GM18498 (cell line): ENCODE data around the gene RNF123.
"Not testable (repeated sequence)": the region's sequence is repeated elsewhere in the genome, so short reads cannot be mapped to it uniquely, and the experiment has no call there.

Experiments used
- ATAC-seq: cut with Tn5 transposase; IDR thresholded peaks from one replicate; pipeline ENCODE4 v1.9.1; 2021; ENCODE audit warnings: mild to moderate bottlenecking, moderate library complexity; ENCODE audit not compliant: unreplicated experiment

The RNF123 gene

DNA sequence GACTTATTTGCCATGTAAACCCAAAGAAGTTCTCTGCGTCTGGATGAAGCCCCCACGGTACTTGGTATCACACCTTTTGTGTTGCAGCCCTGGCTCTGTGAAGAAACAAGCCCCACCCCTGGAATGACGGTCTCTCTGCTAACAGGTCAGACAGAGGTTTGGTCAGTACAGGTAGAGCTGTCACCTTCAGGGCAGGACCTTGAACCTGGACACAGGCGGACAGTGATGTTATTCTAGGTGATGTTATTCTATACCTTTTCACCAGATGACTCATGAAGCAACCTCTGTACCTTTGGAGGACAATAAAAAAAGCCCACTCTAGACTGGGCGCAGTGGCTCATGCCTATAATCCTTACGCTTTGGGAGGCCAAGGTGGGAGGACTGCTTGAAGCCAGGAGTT, 45.4 kb downstream of the RNF123 start:
- no peak for ATAC-seq

DNA sequence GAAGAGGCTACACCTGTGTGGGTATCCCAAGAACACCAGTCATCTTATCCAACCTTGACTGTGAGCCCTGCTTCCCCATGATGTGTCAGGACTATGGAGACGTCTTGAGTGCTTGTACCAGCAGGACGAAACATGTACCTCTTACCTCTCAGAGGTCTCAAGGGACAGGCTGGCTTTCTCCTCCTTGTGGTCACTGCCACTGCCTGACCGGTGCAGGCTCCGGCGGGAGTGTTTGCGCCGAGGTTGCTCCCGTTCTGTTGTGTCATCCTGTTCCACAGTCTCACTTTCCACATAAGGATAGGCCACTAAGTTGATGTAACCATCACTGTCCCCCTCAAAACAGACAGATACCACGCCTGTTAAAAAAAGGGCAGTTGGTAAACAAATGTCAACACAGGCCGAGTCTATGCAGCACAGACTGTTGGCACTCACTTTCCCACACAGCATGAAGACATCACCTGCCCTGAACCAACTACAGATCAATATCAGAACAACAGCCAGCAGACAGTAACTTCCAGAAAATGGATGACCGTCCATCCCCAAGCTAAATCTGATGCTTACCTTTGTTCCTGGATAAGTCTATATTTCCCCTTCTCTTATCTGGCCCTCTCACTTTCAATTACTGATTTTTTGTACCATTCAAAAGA, 48.8 kb downstream of the RNF123 start:
- no peak for ATAC-seq

- no peak for ATAC-seq
These were observed 51.1 kb downstream of the RNF123 start for GRCh38 chr3:49740427-49740826.

- ATAC-seq = no peak
These were observed 56.6 kb downstream of the RNF123 start for GRCh38 chr3:49745986-49746385.

- no peak for ATAC-seq
These were observed 58.6 kb downstream of the RNF123 start for GRCh38 chr3:49747792-49748480.

DNA sequence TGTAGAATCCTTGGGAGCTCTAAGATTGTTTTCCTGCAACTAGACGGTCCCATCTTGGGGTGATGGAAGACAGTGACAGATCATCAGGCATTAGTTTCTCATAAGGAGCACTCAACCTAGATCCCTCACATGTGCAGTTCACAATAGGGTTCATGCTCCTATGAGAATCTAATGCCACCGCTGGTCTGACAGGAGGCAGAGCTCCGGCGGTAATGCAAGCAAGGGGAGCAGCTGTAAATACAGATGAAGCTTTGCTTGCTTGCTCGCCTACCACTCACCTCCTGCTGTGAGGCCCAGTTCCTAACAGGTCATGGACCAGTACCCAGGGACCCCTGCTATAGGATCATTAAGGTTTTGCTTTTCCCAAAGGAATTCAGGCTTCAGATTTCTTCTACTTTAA, 59.5 kb downstream of the RNF123 start:
- not testable (repeated sequence) for ATAC-seq

- ATAC-seq = no peak
These were observed 60.7 kb downstream of the RNF123 start for GRCh38 chr3:49750056-49750455.

GRCh38 chr3:49751501-49751900, 62.1 kb downstream of the RNF123 start:
- no peak for ATAC-seq

DNA sequence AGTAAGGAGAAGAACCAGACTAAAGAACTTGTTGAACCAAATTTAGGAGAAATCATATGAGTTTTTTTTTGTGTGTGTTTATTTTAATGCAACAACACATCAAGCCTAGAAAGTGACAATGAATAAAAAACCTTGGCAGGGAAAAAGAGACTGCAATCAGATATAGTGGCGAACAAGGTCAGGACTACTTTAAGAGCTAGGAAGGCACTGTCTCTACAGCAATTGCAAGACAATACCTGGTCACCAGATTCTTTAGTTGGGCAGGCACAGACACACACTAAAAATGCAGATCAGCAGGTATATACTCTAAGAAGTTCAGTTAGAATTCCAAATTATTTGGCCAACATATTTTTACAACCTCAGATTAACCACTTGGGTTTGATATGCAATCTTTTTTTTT, 65.2 kb downstream of the RNF123 start:
- no peak for ATAC-seq

GRCh38 chr3:49756036-49756435, 66.7 kb downstream of the RNF123 start:
- ATAC-seq = no peak

DNA sequence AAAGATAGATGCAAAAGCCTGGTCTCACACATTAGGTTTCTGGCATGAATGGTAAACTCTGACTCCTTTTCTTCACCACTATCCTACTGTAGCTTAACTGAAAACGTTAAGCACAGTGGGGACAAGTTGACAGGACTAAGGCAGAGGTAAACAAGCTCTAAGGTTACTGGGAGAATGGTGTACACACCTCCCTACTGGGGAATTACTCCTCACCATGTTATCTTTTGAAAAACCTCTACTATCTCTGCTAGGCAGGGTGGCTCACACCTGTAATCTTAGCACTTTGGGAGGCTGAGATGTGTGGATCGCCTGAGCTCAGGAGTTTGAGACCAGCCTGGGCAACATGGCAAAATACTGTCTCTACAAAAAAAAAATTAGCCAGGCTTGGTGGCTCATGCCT, 67.8 kb downstream of the RNF123 start:
- ATAC-seq = no peak

DNA sequence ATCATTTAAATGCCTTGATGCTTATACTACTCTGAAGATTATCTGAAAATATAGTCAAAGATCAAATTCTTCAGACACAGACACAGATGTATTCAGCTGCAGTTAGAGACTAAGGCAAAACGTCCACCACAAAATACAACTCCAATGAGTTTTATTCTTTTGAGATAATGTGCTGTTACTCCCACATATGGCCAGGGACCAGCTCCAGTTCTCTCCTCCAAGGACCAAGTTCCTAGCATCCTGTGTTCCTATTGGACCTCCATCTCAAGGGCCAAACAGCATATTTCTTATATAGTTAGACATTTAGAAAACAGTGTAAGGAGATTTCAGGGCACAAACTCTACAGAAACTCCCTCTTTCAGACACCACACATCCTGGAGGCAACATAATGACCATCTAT, 69.9 kb downstream of the RNF123 start:
- no peak for ATAC-seq

GRCh38 chr3:49761661-49762060, 72.3 kb downstream of the RNF123 start:
- no peak for ATAC-seq

GRCh38 chr3:49763981-49764380, 74.6 kb downstream of the RNF123 start:
- no peak for ATAC-seq

DNA sequence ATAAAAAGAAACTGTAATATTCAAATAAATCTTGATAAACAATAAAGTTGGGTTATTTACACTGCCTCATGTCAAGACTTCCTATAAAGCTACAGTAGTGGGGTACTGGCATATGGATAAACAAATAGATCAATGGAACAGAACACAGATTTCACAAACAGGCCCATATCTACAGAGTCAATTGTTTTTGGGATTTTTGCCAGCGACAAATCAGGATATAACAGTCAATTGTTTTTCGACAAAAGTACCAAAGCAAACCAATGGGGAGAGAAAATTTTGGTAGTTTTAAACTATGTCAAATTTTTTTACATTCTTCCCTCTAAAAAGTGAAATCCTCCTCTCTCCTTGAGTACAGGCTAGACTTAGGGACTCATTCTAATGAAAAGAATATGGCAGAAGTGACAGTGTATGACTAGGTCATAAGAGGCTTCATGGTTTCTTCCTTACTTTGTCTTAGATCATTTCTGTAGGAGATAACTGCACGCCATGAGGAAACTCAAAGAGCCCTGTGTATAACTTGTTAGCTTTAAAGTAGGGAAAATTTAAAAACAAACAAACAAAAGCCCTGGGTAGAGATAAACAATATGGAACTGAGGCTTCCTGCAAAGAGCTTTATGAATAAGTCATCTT, 80.0 kb downstream of the RNF123 start:
- ATAC-seq = no peak

DNA sequence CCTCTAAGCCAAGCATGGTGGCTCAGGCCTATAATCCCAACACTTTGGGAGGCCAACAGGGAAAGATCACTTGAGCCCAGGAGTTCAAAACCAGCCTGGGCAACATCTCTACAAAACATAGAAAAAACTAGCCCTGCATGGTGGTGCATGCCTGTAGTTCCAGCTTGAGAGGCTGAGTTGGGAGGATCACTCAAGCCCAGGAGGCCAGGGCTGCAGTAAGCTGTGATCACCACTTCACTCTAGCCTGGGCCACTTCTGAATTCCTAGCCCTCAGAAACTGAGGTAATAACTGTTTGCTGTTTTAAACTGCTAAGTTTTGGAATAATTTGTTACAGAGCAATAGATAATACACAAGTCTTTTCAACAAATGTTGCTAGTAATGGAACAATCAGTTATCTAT, 80.6 kb downstream of the RNF123 start:
- no peak for ATAC-seq
